HuH-7 (cell line): ENCODE results near the gene ANKRD53.

Experiments used
- DNase-seq: peaks from one replicate; pipeline ENCODE4 v3.0.0; 2011; ENCODE audit warnings: low spot score

ANKRD53 gene

DNA sequence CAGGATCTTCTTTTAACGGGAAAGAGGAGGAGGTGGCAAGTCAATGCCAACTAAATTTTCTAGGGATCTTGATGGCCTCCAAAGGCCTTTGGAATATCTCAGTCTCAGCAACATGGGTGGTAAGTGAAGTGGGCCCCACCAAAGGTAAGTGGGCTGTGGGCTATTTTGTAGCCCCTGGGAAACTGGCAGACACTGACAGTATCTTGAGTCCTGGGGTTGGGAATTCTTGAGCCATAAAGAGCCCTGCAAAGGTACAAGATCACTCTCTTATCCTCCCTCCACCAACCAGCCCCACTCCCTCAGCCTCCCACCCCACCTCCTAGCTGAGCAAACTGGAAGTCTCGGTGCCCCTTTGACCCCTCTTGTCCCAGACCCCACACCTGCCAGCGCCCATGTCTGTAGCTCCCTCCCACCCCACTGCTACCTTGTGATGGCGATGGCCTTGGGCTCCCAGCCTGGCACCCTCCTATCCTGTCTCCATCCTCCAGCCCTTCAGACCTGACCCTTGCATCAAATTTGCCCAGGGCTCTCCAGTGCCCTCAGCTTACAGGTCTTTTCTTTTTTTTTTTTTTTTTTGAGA, 34.2 kb upstream of the ANKRD53 start:
- DNase-seq = no peak

DNA sequence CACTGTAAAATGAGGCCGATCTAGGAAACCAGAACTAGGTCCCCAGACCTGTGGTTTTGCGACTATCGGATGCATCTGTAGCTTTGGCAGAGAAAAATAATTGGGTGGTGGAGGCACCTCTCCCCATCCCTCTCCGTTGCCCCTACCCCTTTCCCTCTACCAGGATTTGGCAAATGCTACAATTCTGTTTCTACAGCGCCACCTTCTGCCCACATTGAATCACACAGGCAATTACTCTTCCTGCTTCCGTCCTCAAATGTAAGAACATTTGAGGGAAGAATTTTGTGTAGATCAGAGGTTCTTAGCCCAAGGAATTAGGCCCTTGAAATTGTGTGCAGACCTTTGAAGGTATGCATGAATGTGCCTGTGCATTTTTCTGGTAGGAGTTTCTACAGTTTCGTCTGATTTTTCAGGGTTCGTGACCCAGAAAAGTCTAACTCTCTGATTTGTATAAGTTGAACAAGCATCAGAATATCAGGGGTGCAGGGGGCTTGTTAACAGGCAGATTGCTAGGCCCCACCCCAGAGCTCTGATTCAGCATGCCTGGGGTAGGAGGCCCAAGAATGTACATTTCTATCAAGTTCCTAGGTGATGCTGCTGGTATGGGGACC, 31.5 kb upstream of the ANKRD53 start:
- peak; percentile 59 for DNase-seq

DNA sequence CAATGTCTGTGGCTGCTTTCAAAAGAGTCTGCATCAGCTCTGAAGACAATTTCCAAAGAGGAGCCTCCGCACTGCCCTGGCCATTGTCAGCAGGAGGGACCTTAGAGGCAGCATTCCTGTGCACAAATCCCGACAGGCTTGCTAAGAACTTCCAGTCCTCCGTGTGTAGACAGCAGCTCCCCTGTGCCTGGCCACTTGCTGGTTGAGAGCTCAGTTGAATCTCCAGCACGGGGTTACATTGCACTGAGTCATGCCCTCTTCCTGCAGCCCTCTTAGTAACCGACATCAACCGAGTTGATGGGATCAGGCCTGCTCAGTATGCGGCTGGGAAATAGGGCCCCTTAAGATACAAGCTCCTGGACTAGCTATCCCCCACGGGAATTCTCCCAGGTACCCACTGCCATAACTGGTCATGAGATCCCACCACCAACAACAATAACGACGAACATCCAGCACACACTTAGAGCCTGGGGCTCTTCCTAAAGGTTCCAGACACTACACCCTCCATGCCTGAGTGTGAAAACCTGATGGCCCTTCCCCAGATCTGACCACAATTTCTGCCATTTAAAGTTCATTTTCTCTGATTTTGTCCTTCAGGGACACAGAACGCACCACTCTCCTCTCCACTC, 30.8 kb upstream of the ANKRD53 start:
- DNase-seq = no peak

DNA sequence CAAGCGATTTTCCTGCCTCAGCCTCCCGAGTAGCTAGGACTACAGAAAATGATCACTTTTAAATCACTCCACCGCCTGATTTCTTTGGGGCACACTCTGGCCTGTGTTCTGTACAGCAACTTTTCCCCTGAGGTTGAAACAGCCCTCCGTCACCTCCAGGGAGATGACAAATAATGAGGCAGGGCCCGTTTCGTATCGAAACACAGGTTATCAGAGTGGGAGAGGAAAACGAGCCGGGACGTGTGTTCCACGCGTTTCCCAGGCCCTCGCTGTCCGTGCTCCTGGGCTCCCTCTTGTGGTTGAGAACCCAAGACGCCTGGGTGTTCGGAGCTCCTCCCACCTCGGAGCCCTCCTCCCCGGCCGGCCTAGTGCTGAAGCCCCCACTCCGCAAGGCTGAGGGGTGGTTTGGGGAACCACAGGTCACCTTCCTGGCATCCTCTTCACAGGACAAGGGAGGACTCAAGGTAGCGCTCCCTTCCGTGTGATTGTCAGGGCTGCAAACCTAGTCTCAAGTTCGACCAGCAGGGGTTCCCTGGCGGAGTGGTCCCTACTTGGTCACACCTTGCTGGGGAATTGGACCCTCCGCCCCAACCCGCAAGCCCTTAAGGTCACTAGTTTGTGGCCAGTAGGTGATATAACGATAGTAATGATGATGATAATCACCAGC, 30.0 kb upstream of the ANKRD53 start:
- DNase-seq = peak; percentile 88

DNA sequence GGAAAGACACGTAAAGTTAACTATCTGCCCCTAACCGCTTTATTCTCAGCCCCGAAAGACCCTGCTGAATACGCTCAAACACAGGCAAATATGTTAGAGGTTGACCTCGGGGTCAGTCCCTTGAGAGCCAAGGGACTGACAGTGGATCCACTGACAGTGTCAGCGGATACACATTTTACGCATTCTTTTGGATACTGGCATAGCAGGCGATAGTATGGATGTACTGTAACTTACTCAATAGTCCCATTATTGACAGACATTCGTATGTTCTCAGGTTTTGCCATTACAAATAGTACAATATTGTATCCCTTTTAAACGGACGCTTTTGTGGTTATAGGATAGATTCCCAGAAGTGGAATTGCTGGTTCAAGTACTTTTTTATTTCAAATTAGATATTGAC, 29.3 kb upstream of the ANKRD53 start:
- DNase-seq = no peak

DNA sequence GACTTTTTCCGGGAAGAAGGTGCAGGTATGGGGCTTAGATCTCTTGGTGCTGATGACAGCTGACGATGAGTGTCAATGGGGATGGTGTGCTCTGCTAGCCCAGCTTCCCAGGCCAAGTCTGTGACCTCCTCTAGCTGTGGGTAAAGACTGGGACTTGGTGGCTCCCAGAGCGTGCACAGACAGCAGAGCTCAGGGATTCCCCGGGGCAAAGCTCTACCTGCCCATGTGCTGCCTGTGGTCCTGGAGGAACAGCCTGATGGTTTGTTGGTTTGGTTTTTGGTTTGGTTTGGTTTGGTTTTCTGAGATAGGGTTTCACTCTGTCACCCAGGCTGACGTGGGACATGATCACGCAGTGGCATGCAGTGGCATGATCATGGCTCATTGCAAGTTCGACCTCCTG, 23.5 kb upstream of the ANKRD53 start:
- DNase-seq = no peak

DNA sequence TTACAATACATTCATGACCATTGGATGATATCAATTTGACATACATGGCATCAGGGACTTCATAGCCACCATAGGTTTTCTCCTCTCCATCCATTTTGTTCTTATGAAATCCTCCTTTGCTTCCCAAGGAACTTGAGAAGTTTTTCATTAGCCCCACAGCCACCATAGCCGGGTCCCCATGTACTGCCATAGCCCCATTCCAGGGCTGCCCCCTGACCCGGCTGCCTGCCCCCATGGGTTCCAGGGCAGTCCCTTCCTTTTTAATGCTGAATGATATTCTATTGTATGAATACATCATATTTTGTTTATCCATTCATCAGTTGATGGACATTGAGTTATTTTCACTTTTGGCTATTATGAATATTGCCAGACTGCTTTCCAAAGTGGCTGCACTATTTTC, 22.3 kb upstream of the ANKRD53 start:
- DNase-seq = no peak

DNA sequence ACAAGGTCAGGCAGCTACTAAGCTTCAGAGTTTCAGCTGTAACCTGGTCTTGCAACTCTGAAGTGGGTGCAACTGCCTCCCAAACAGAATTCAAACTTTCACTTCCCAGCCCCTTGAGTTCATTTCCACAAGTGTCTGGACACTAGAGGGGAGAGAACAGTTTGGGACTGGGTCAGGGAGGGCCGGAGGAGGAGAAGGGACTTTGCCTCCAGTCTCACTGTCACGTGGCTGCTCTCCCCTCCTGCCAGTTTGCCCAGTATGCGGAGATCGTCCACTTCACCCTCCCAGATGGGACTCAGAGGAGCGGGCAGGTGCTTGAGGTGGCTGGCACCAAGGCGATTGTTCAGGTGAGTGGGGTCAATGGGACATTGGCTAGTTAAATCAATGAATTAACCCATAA, 20.6 kb upstream of the ANKRD53 start:
- DNase-seq = no peak

DNA sequence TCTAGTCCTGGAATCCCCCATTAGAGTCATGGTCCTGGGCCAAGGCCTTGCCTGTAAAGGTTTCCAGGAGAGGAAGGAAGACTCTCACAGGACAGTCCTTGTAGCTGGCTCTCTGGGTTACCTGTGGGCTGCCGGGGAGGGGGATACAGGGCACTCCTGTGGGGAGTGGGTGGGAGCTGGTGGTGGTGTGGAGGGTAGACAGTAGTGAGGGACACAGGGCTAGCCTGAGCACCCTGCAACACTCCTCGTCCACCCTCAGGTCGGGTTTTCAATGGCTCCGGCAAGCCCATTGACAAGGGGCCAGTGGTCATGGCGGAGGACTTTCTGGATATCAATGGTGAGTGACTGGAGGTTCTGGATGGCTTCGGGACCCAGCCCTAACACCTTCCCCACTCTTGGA, 19.7 kb upstream of the ANKRD53 start:
- DNase-seq = no peak

DNA sequence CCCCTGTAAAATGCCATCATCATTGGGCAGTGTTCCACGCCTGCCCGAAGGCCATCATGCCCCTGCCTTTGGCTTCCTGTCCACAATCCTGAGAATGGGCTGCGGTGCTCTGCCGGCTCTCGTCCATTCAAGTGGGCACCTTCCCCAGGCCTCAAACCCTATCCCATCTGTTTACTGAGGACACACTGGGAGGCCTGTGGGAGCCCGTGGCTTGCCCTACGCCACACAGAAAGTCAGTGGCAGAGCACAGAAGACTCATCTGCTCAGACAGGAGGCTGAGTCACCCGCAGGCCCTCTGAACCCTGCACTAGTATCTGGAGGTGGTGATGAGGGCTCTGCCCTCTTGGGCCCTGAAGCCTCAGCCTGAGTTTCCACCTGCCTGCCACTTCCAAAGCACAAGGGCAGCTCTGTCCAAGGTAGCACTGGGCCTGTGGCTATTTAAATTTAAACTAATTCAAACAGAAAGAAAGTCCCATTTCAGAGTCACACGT, 19.1 kb upstream of the ANKRD53 start:
- DNase-seq = no peak

DNA sequence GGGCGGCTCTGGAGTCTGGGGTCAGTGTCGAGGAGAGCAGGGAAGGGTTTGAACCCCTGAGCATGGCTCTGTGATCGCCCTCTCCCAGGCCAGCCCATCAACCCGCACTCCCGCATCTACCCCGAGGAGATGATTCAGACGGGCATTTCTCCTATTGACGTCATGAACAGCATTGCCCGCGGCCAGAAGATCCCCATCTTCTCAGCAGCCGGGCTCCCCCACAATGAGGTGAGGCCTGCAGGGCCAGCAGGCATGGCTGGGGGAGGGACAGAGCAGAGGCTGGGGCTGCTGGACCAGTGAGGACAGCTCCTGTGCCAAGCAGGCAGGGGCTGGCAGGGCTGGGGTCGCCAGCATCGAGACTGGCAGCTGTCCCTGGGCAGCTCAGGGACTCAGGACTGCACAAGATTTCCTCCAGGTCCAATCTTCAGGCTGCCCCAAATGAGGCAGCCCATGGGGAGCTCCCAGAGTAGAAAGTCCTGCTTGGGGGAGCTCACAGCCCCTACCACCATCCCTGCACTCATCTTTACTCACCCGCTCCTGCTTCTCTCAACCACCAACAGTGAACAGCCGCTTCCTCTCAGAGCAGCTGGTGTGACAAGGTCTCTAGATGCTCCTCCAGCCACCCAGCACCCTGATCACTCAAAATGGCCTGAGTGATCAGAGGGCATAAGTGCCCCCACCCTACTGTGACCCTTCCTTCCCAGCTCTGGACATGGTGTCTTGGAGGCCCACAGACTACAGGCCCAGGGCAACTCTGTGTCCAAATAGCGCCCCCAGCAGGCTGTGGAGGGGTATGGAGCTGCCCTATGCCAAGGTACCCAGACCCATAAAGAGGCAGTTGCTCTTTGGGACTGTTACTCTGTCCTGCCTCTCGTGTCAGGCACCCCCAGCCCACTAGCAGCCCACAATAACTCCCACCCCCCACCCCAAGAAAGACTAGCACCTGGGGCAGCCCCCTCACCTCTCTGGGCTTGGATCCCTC, 18.3 kb upstream of the ANKRD53 start:
- DNase-seq = no peak

DNA sequence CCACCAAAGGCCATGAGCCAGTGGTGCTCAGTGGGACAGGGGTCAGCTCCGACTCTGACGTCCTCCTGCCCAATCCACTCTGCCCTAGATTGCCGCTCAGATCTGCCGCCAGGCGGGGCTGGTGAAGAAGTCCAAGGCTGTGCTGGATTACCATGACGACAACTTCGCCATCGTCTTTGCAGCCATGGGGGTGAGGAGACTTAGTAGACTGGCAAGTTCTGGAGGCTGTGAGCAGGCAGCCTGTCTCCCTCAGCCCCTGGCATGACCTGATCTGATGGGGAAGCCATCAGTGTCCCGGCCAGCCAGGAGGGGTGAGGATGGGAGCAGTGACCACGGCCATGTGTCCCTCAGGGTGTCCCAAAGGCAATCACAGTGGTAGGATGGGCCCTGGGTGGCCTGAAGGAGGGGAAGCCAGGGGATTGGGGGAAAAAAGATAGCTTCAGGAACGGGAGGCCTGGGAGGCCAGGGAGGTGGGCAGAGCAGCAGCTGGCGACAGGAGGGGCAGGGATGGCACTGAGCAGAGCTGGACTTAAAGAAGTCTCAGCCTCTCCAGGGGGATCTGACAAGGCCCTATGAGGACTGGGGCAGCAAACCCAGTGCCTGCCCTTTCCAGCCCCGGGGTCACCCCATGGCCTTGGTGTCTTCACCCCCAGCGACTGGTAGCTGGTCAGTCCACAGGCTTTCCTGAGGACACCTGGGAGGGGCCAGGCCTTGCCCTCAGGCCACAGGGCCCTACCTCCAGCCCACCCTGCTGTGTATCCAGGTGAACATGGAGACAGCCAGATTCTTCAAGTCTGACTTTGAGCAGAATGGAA, 17.4 kb upstream of the ANKRD53 start:
- no peak for DNase-seq

DNA sequence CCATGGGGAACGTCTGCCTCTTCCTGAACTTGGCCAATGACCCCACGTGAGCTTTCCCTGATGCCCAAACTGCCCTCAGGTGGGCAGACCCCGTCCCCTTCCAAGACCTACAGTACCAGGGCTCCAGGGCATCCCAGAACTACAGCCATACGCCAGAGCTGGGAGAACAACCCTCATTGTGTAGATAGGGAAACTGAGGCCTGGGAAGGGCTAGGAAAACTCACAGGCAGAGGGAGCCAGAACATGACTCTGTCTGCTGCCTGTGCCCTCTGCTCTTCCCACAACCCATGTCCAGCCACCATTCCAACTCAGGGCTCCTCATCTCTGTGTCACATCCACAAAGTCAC, 16.8 kb upstream of the ANKRD53 start:
- DNase-seq = no peak

DNA sequence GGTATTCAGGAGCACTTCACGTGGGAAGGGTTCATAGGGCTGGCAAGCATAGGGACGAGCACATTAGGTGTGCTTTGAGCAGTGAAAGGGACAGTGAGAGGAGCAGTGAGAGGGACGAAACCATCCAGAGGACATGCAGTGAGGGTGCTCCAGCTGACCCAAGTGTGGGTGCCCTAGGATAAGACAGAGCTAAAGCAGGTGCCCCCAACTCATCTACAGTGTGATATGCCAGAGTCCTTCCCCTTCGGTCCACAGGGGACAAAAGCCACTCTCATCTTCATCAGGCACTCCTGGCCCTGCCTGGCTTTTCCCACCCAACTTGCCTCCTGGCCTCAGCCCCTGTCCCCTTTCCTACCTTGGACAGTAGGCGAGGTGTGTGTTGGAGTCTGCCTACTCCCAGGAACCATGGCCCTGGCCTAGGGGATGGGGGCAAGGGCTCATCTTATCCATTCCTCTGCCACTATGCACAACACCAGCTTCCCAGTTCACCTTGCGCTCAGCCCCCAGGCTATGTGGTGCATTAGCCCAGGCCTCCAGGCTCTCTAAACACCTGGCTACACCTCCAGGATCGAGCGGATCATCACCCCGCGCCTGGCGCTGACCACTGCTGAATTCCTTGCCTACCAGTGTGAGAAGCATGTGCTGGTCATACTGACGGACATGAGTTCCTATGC, 16.1 kb upstream of the ANKRD53 start:
- DNase-seq = no peak

DNA sequence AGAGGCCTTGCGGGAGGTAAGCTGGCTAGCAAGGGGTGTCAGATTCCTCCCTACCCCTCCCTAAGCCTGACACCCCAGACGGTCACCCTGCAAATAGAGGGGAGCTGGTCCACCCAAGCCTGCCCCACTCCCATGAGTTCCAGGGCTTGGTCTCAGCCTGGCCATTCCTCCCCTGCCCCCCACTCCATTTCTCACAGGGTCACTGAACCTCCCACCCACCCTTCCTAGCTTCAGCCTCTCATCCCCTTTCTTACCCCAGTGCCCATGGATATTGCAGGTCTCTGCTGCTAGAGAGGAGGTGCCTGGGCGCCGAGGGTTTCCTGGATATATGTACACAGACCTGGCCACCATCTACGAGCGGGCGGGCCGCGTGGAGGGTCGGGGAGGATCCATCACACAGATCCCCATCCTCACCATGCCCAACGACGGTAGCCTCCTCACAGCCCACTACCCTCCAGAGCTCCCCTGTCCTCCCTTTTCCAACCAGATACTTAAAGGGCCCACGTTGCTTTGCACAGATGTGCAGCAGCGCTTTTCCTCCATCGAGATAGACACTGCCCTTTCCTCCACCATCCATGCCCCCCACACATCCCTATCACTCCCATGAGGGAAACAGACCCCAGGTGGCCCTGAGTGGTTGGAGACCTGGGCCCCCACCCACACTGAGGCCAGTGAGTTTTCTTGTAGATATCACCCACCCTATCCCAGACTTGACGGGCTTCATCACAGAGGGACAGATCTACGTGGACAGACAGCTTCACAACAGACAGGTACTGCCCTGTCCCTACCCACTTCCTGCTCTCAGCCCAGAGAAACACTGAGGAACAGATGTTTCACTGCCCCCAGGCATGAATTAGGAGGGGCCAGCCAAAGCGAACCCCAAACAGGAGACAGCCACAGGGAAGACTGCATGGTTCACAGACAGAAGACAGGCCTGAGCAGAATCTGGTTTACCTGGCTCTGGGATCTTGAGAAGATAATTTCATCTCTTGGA, 15.2 kb upstream of the ANKRD53 start:
- no peak for DNase-seq

DNA sequence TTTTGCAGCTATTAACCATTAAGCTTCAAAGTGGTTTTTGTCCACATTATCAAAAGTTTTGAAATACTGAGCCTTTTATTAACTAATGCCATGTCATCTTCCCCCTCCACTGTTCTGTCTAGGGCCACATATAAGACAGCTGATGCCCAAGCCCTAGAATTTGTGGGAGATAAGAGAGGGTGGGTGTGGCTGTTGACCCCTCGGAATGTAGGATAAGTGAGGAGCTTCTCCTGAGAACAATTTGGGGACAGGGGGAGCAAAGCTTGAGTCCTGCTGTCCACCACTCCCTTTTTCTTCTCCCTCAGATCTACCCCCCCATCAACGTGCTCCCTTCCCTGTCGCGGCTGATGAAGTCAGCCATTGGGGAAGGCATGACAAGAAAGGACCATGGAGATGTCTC, 14.3 kb upstream of the ANKRD53 start:
- DNase-seq = no peak

DNA sequence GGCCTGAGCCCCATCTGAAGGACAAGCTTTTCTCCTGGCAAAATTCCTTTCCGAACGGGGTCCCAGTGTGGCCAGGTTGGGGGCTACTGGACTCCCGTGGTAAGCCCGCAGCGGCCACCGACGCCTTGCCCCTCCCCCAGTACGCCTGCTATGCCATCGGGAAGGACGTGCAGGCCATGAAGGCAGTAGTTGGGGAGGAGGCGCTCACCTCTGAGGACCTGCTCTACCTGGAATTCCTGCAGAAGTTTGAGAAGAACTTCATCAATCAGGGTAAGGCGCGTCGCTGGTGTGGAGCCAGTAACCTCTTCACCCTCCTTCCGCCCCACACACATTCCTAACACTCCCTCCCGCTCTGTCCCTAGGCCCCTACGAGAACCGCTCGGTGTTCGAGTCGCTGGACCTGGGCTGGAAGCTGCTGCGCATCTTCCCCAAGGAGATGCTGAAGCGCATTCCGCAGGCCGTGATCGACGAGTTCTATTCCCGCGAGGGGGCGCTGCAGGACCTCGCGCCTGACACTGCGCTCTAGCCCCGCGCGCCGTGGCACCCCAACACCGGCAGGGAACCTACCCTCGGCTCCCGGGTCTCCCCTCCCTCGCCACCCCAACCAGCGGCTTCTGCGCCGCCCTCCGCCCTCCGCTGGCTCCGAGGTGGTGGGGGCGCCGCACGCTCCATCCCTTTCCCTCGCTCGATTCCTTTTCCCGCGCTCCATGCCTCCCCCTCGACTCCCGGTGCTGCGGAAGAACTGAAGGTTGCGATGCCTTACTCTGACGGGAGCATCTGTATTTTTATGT, 13.6 kb upstream of the ANKRD53 start:
- peak; percentile 56 for DNase-seq

DNA sequence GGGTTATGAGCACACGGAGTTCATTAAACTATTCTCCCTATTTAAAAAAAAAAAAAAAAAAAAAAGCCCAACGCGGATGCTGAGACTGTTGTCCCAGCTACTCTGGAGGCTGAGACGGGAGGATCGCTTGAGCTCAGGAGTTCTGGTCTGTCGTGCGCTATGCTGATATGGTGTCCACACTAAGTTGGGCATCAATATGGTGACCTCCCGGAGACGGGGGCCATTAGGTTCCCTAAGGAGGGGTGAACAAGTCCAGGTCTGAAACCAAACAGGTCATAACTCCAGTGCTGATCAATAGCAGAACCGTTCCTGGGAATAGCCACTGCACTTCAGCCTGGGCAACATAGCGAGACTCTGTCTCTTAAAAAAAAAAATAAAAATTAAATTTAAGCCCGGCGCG, 12.9 kb upstream of the ANKRD53 start:
- no peak for DNase-seq

DNA sequence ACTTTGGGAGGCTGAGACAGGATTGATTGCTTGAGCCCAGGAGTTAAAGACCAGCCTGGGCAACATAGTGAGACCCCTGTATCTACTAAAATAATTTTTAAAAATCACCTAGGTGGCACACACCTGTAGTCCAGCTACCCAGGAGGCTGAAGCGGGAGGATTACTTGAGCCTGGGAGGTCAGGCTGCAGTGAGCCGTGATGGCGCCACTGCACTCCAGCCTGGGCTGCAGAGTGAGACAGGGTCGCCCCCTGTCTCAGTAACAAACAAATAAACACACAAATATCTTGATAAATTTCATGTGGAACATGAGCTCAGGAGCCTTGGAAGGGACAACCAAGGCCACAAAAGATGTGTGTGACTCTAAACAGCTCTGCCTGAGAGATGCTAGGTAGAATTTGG, 11.7 kb upstream of the ANKRD53 start:
- DNase-seq = no peak
